CD1c-positive myeloid dendritic cell (primary cell): ENCODE measurements around the gene SPAG9.

Experiments
- DNase-seq: peaks from one replicate; pipeline ENCODE4 v3.0.0-alpha.2; 2016; ENCODE audit errors: extremely low spot score

Gene SPAG9

DNA sequence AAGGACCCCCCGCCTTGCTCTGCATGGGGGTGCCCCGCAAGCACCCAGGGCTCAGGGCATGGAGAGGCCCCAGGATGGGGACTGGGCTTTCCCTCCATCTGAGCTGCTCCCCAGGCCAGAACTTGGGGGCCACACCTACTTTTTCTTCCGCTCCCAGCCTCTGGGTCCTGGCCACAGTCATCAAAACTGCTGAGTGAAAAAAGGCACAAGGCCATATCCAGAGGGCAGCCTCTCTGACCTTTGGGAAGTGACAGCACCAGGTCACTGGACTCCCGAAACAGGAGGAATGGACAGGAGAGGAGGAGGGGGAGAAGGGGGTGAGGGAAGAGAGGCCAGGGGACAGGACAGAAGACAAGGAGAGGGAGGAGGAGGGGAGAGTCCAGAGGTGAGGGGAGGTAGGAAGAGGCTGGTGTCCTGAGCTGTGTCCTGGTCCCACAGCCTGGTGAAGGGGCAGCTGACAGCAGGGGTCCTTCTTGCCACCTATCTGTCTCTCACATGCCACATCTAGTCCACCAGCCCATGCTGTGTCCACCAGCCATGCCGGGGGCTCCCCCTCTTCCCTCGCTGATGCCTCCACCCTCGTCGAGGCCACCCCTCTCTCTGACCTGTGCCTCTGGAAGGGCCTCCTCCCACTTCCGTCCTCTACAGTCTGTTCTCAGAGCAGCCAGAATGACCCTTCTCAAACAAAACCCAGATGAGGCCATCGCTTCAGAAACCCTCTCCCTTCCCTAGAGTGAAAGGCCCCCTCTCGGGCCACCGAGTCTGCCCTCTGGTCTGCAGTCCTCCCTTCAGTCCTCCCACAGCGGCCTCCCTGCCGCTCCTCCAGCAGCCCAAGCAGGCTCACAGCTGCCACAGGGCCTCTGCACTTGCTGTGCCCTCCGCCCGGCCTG, 180.6 kb downstream of the SPAG9 start:
- DNase-seq = no peak

DNA sequence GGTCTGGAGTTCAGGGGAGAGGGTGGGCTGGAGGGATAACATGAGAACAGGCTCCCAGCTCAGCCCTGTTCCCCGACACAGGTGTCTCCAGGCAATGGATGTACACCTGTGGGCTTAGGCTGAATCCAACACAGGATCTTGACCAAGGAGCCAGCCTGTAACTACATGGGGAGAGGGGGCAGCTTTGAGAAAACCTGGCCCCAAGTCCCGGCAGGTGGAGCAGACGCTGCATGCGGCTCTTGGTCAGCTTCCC, 181.2 kb downstream of the SPAG9 start:
- no peak for DNase-seq

DNA sequence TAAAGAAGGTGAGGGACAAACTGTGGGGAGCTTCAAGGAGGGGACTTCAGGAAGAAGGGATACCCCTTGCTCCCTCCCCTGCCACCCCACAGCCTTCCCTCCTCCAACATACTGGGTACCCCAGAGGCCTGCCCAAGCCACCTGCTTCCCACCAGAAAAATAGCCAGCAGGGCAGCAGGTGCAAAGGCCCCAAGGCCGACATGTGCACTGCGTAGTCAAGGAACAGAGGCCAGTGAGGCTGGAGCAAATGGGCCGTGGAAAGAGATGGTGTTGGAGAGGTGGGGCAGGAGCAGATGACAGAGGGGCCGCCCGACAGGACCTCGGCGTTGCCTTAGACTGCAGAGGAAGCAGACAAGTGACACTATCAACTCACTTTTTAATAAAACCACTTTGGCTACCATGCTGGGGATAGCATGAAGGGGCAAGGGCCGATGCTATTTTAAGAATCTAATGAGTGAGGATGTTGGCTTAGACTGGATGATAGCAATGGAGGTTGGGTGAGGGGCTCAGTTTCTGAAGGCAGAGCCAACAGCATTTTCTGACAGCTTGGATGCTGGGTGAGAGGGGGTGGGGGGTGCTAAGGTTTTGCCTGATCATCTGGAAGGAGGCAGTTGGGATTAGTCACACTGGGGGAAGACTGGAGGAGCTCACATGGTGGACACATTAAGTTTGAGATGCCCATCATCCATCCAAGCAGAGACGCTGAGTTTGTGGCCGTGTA, 181.7 kb downstream of the SPAG9 start:
- DNase-seq = no peak

DNA sequence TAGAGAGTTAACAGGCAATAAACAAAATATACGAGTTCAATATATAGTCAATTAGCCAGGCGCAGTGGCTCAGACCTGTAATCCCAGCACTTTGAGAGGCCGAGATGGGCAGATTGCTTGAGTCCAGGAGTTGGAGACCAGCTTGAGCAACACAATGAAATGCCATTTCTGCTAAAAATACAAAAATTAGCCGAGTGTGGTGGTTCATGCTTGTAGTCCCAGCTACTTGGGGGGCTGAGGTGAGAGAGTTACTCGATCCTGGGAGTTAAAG, 184.7 kb downstream of the SPAG9 start:
- no peak for DNase-seq

DNA sequence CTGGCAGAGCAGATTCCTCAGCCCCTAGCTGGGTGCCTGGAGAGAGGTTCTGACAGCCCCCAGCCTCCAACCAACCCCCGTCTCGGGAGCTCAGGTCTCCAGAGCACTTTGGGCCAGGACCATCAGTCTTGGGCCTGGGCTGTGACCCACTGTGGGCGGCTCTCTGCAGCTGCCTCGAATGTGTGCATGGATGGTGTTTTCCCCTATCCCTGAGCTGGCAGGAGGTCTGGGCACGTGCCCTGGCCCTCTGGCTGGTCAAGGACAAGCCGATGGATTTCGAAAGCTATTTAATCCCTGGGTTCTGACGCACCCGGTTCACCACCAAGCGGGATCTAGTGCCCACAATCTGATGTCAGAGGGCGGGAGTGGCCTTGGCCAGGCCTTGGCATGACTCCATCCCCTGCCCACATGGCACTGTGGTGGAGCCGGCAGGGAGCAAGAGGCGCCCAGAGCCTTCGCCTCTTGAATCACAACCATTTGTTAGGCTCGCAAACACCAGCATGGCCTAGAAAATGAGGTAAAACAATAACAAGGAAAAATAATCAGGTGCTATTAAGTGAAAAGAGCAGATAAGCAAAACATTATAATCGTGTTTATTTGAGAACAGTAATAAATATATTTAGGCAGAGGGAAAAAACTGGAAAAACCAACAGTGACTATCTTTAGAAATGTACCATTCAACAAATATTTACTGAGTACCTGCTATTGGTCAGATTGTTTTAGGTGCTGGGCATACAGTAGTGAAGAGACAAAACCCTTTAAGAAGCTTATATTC, 185.3 kb downstream of the SPAG9 start:
- peak; percentile 85 for DNase-seq

DNA sequence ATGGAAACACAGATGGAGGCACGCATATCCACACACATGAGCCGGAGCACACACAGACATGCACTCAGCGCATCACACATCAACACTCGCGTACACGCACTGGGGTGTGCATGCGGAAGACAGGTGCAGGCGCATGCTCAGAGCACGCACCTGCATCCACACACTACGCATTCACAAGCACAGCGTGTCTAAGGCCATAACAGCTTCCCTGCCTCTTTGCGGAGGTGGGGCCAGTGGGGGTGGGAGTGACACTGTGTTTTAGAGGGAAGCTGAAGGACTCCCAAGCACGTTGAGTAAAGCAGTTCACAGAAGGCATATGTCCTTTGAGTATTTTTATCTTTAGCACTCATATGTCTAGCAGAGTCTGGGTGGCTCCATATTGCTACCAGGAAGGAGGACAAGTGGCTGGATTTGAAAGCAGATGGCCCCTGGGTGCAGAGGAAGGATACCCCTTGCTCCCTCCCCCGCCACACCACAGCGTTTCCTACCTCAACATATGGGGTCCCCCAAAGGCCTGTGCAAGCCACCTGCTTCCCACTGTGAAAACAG, 185.9 kb downstream of the SPAG9 start:
- DNase-seq = peak; percentile 74

DNA sequence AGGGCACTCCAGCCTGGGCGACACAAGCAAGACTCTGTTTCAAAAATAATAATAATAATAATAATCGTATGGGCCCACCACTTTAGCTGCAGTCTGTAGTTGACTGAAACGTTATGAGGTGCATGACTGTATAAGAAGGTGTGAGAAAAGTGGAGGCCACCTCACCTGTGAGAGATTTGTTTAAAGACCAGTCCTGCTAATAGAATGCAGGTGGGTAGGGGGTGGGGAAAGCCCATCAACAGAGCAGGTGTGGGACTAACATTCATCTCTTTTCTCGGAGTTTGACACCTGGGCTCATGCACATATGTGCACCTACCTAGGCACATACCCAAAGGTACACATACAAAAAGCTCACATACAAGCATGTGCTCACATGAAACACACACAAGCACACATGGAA, 186.5 kb downstream of the SPAG9 start:
- DNase-seq = no peak

DNA sequence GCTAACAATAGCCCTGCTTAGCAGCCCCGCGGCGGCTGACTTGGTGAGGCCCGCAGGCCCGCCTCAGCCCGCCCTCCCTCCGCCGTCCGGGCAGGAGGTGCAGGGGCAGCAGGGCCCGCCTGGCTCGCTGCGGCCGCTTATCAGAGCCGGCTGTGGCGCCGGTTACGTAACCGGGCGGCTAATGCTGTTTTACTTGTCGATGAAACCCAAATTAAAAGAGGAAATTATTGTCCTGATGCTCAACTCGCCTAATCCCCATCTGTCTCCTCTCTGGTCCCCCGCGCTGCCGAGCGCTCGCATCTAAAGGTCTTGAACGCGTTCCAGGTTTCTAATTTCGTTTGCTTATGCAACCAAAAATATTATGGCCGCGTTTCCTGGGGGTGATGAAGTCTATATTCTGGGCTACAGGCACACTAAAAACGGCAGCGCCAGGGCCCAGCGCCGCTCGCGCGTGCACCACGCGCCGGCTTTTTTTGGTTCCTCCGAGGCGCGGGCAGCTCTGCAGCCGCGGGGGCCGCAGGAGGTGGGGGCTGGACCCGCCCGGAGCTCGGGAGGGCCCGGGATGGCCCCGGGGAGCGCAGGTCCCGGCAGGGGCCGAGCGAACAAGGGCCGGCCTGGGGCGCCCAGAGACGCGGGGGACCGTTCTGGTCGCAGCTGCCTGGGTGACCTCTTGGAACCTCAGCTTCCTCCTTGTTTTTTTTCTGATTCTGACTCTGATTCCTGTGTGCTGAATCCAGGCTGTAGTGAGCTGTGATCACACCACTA, 189.3 kb downstream of the SPAG9 start:
- DNase-seq = peak; percentile 78

DNA sequence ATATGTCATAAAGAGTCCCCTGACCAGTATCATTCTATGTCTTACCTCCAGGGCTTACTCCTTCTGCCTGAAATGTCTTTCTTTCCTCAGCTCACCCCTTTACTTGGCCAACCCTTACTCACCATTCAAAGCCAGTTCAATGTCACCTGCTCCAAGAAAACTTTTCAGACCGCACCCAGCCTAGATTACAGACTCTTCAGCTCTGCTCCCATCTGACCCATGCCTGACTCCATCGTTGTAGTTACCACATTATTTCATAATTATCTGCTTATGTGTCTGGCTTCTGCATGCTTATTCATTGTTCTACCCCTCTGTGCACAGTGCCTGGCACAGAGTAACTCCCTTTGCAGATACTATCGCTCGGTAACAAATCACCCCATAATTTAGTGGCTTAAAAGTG, 192.0 kb downstream of the SPAG9 start:
- DNase-seq = no peak

DNA sequence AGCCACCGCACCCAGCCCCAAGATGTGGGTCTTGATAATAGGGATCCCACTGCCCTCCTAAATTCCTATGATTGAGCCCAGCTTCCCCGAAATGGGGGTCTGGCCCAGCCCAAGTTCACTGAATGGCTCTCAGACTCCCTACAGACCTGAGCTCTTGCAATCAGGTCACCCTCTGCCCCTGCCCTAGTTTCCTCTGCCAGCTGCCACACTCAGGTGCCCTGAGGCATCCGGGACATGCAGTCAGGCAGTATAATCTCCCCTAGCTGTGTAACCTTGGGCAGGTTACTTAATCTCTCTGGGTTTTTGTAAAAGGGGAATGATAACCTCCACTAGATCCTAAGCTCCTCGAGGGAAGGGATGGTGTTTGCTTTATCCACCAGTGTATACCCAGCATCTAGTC, 193.4 kb downstream of the SPAG9 start:
- no peak for DNase-seq

DNA sequence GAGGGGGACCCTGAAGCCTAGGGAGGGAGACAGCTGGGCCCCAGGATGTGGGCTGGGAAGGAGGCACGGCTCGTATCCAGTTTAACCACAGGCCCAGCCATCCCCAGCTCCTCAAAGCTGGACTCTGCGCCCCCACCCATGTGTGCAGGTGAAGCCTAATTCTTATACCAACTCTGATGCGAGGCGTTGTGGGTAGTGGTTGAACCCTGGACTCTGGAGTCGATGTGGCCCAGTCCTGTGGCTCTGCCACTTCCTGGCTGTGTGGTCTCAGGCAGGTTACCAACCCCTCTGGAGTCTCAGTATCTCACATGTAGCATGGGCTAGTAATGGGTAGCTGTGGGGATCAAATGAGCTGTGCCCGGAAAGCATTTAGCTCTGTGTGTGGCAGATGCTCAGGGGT, 194.1 kb downstream of the SPAG9 start:
- no peak for DNase-seq

DNA sequence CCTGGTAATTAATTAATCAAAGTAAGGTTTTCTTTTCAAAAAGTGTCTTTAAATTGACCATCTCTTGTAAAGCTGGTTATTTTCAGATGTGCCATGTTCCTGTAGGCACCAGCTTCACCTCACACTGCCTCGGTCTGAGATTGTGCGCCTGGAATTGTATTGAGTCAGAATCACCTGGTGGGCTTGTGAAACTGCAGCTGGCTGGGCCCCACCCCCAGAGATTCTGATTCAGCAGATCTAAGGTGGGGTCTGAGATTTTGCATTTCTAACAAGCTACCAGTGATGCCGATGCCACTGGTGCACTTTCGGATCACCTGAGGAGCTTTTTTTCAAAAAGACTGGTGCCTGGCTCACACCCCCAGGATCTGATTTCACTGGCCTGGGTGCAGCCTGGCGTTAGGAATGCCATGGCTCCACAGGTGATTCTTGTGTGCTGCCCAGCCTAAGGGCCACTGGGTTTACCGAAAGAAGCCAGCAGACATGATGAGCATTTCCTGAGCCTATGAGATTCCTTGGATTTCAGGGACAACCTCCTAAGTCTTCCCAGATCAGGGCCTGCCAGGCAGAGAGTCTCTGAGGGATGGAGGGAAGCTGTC, 195.3 kb downstream of the SPAG9 start:
- DNase-seq = no peak

DNA sequence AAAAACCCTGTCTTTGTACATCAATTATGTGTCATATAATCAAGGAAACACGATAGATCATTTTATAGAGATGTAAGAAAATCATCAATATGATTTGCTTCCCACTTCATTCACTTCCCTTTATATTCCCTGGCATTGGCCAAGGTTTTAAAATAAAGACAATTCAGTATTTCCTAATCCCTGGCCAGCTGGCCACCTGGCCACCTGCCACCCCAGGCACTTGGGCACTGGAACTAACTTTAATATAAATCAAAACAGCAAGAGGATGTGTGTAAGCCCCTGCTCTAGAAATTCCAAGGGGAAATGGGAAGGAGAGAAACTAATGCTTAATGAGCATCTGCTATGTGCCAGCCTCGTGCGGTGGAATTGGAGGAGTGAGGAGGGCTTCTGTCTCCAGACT, 195.9 kb downstream of the SPAG9 start:
- DNase-seq = no peak

DNA sequence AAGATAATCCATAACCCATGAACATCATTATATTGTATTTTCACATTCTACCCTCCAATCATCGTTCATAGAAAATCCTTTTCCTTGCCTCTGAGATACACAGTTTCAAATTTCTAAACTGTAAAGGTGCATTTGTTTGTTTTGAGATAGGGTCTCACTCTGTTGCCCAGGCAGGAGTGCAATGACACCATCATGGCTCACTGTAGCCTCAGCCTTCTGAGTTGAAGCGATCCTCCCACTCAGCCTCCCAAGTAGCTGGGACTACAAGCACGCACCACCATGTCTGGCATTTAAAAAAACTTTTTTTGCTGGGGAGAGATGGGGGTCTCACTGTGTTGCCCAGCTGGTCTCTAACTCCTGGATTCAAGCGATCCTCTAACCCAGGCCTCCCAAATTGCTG, 196.4 kb downstream of the SPAG9 start:
- no peak for DNase-seq

DNA sequence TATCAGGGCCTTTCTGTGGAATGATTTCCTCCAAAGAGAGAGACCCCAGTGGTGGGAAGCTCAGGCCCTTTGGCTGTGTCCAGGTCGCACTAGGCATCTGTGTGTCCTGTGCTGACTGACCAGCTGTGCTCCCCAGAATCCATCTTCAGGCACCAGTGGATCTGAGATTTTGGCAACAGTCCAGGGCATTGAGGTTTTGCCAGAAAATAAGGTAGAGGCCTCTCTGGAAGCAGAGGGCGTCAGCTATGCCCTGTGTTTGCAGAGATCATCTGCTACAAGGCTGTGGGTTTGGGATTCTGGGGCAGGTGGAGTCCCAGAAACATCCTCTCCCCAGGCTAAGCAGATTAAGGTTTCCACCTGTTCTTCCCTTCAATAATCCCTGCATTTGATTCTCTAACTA, 197.1 kb downstream of the SPAG9 start:
- no peak for DNase-seq

DNA sequence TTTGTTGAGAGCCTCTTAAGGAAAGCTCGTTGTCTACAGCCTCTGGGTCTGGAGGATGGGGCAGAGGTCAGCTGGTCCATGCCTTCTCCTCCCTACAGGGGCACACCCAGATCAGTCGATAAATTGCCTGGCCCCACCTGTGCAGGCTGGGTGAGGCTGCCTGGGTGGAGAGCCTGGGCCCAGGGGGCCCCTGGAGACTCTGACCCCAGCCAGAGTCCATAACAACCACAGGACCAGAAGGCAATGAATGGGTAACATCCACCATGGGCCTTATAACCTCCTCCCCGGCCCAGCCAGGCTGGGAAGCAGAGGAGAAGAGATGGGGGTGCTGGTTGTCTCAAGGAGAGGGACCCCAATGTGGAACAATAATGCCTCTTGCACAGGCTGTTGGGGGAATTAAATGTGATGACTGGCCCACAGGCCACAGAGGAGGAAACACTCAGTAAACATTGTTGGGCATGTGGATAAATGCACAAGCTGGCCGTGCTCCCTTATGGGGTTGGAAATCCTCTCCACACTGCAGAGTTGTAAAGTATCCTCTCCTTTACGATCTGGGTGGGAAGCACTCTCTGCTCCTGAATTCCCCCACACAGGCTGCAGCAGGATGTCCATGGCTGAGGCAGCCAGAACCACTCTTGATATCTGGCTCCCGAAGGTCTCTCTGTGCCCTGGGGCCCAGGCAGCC, 197.8 kb downstream of the SPAG9 start:
- DNase-seq = no peak

DNA sequence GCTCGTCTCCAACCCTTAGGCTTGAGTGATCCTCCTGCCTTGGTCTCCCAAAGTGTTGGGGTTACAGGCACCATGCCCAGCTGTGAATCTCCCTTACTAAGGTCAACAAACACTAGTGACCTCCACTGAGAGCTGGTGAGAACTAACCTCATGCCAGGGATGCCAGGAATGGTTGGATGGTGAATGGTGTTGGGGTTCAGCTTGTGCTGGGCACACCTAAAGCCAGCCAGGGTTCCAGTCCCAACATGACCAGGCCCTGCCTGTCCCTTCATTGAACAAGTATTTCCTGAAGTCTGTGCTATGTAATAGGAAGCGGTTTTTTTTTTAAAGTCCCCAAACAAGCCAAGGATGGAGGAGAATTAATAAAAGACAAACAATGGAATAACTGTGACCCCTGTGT, 198.6 kb downstream of the SPAG9 start:
- no peak for DNase-seq

DNA sequence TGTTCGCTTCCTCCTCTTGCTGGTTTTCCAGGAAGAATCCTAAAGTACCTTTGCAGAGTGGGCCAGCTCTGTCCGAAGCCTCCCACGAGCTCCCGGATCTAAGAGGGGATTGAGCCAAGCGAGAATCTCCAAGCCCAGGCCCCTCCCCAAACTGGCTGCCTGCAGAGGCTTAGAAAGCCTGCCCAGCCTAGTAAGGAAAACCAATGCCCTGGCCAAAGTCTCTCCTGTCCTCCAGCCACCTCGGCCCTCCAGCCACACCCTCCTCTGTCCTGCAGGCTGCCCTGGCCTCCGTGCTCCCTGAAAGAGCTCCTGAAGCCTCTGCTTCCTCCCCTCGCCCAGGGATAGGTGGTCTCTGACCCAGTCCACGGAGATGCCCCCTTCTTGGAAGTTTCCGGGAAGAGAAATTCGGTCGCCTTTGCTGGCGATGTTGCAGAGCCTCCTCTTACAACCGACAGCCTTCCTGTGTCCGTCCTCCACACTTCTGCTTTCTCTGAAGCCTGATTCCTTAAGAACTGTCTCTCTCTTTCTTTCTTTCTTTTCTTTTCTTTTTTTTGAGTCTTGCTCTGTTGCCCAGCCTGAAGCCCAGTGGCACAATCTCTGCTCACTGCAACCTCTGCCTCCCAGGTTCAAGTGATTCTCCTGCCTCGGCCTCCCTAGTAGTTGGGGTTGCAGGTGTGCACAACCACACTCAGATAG, 199.6 kb downstream of the SPAG9 start:
- peak; percentile 29 for DNase-seq

DNA sequence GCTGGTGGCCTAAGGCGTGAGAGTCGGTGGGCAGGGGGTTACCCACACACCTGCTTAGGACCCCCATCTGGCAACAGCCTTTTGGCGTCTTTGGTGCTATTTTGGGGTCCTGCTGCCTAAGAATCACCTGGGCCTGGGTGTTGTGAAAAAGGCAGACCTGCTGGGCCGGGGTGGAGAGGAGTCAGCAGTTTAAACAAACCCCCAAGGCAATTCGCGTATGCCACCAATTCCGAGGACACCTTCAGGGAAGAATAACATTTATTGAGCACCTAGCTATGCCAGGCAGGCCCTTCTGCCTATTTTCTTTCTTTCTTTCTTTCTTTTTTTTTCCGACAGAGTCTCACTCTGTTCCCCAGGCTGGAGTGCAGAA, 200.6 kb downstream of the SPAG9 start:
- DNase-seq = no peak

DNA sequence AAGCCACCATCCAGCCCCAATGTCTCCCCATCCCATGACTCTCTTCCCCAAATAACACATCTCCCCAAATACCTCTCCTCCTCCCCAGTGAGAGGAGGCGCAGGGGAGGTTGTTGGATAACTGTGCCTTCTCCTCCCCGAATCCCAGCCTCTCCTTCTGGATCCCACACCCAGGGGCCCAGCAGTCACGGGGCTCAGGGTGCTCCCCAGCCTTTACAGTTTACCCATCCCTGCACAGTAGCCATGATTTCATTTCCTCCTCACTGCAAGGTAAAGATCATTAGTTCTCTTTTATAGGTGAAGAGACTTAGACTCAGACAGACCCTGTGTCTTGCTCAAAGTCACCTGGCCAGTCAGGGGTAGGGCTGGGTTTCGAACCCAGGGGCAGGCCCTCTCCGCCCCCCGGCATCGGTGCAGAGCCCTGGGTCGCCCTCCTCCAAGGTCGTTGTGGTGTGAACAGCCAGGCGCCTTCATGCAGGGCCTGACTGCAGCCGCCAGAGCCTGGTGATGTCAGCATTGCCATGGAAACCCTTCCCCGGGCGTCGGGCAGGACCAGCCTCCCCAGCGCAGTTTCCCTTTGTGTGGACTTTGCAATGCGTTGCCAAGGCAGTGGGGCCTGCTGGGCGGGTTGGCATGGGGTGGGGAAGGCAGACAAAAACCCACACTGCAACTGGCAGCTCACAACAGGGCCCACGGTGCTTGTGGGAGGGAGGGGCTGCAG, 201.2 kb downstream of the SPAG9 start:
- DNase-seq = peak; percentile 94
